Fibroblast of lung (primary cell): Measurements from ENCODE around the gene MMP11.

Experiments
- CTCF ChIP-seq, 2 donors: IDR thresholded peaks in 1 of 2; conservative IDR thresholded peaks in 1 of 2; 1 replicate in 1 of 2; 2 replicates in 1 of 2; pipeline ENCODE4 v1.5.1; 2011 to 2012; ENCODE audit warnings: low read length in 2 of 2, control low read depth in 1 of 2, inconsistent platforms in 1 of 2, low read depth in 1 of 2, mild to moderate bottlenecking in 1 of 2
- EZH2 ChIP-seq: IDR thresholded peaks from 2 replicates; pipeline ENCODE4 v1.5.1; 2012; ENCODE audit warnings: low read length, control low read depth, mild to moderate bottlenecking; ENCODE audit errors: missing control alignments

- TF ChIP-seq CTCF (conservative IDR thresholded peaks at IDR 0.05 in 1 of 2, IDR thresholded peaks at IDR 0.05 in 1 of 2; ENCODE audit: low read depth in 1 of 2, low read length in 2 of 2) (no peak), EZH2 (no peak)
Measured at GRCh38 chr22:23801238-23801821, 28.7 kb downstream of the MMP11 start.
